Right lobe of liver (tissue), 4 donors: ENCODE data around the gene EDN2.

Experiments used
- CTCF ChIP-seq, 4 donors: fragments of 200-600 bp in 3 of 4; fragments of 450-650 bp in 1 of 4; IDR thresholded peaks; one replicate each; pipeline versions ENCODE4 v1.5.1 to v1.8.0; 2016 to 2022; ENCODE audit warnings: antibody characterized with exemption in 4 of 4, mild to moderate bottlenecking in 2 of 4
- POLR2A ChIP-seq: fragments of 450-650 bp; IDR thresholded peaks from one replicate; pipeline ENCODE4 v1.6.1; 2017; ENCODE audit warnings: antibody characterized with exemption, mild to moderate bottlenecking
- donor health status: DM: no; HTN: no; CAD: no.
- donor health status: DM: no; HTN: no; CAD: no.
- donor health status: DM: no; HTN: yes; CAD: no.

GRCh38 chr1:41442697-41443251 is 41.7 kb downstream of the EDN2 start:
- TF ChIP-seq POLR2A (no peak), CTCF (IDR thresholded peaks at IDR 0.05) (no peak)
